H1 (cell line): ENCODE results near the gene FBLIM1. TPM values are rescaled to one million over a fixed set of nuclear protein-coding genes. Genes with fewer than 3 reads are reported as not detected.

Source experiments
- CTCF ChIA-PET: fragments of 300-600 bp; sonication (Branson Sonifier 250); formaldehyde crosslinking; loops from one replicate; lab custom pipeline; 2021; ENCODE audit not compliant: partially characterized antibody; lab: Charles Lee
- POLR2A ChIA-PET: fragments of 300-600 bp; sonication (Branson Sonifier 250); formaldehyde crosslinking; loops from one replicate; lab custom pipeline; 2021; ENCODE audit warnings: inconsistent platforms; ENCODE audit not compliant: partially characterized antibody; lab: Charles Lee
- DNase-seq, 2 experiments: peaks; one replicate each; pipeline versions ENCODE4 v3.0.0 to v3.0.0-alpha.2; 2010 to 2022; ENCODE audit warnings: low spot score in 2 of 2, low read depth in 1 of 2, mixed read lengths in 1 of 2
- FAIRE-seq: peaks from 2 replicates; lab custom pipeline; 2011; peaks lifted over from hg19 to GRCh38; lab: Jason Lieb, UNC
- H2AFZ ChIP-seq: 2 replicates; pipeline ENCODE4 v1.8.1; 2012; ENCODE audit warnings: low read length, inconsistent platforms
- H2AK5ac ChIP-seq: 2 replicates; pipeline ENCODE4 v1.6.1; 2013; ENCODE audit warnings: low read depth, low read length
- H2BK120ac ChIP-seq: replicated peaks from 2 replicates; pipeline ENCODE3; 2013; ENCODE audit warnings: low read depth, low read length, inconsistent platforms
- H2BK12ac ChIP-seq: 2 replicates; pipeline ENCODE4 v1.6.1; 2013; ENCODE audit warnings: low read depth, low read length
- H2BK15ac ChIP-seq: 2 replicates; pipeline ENCODE4 v1.6.1; 2013; ENCODE audit warnings: low read length
- H2BK20ac ChIP-seq: 2 replicates; pipeline ENCODE4 v1.6.1; 2013; ENCODE audit warnings: low read length
- H2BK5ac ChIP-seq: 2 replicates; pipeline ENCODE4 v1.6.1; 2013; ENCODE audit warnings: low read depth, low read length
- H3K14ac ChIP-seq: 2 replicates; pipeline ENCODE4 v1.6.1; 2013; ENCODE audit warnings: inconsistent platforms; ENCODE audit not compliant: insufficient read length
- H3K18ac ChIP-seq: 2 replicates; pipeline ENCODE4 v1.6.1; 2013; ENCODE audit warnings: low read length; ENCODE audit errors: extremely low read depth
- H3K23ac ChIP-seq: 2 replicates; pipeline ENCODE4 v1.6.1; 2013; ENCODE audit warnings: inconsistent platforms; ENCODE audit not compliant: insufficient read length
- H3K23me2 ChIP-seq: 2 replicates; pipeline ENCODE4 v1.6.1; 2013; ENCODE audit warnings: low read depth, low read length
- H3K27ac ChIP-seq: 2 replicates; pipeline ENCODE4 v1.6.1; 2011; ENCODE audit warnings: low read depth, low read length, inconsistent platforms
- H3K27me3 ChIP-seq, 4 experiments: replicated peaks in 1 of 4; 1 replicate in 1 of 4; 2 replicates in 3 of 4; pipeline versions ENCODE4 v1.6.1 to v1.8.1; 2011 to 2013; ENCODE audit warnings: low read length in 3 of 4, mild to moderate bottlenecking in 3 of 4, inconsistent platforms in 2 of 4, mixed read lengths in 2 of 4, moderate library complexity in 1 of 4; ENCODE audit not compliant: control insufficient read depth in 3 of 4, insufficient read depth in 3 of 4; ENCODE audit errors: extremely low read depth in 1 of 4
- H3K36me3 ChIP-seq, 4 experiments: 2 replicates each; pipeline versions ENCODE4 v1.6.1 to v1.8.1; 2011 to 2013; ENCODE audit warnings: mild to moderate bottlenecking in 4 of 4, low read length in 3 of 4, moderate library complexity in 2 of 4, control low read depth in 1 of 4, inconsistent platforms in 1 of 4; ENCODE audit not compliant: insufficient read depth in 4 of 4, control insufficient read depth in 2 of 4
- H3K4ac ChIP-seq: replicated peaks from 2 replicates; pipeline ENCODE3; 2013; ENCODE audit warnings: low read length, low read depth, mixed read lengths, inconsistent platforms; ENCODE audit not compliant: insufficient read length
- H3K4me1 ChIP-seq, 4 experiments: replicated peaks in 1 of 4; 1 replicate in 1 of 4; 2 replicates in 3 of 4; pipeline versions ENCODE4 v1.6.1 to v1.8.1; 2011 to 2013; ENCODE audit warnings: low read length in 3 of 4, inconsistent platforms in 2 of 4, mixed read lengths in 1 of 4; ENCODE audit not compliant: insufficient read depth in 4 of 4, control insufficient read depth in 3 of 4
- H3K4me2 ChIP-seq, 2 experiments: 2 replicates each; pipeline versions ENCODE4 v1.6.1 to v1.8.1; 2011 to 2013; ENCODE audit warnings: low read depth in 2 of 2, low read length in 2 of 2, control low read depth in 1 of 2, inconsistent platforms in 1 of 2, mild to moderate bottlenecking in 1 of 2; ENCODE audit not compliant: insufficient read depth in 1 of 2
- H3K4me3 ChIP-seq, 4 experiments: fragments of 200-600, 300-600 bp in 1 of 4; sonication (generic), shearing (Covaris generic), sonication (Bioruptor Twin) in 1 of 4; 2 replicates each; pipeline versions ENCODE4 v1.5.1 to v1.8.1; 2011 to 2016; ENCODE audit warnings: low read length in 4 of 4, low read depth in 3 of 4, control low read depth in 2 of 4, inconsistent platforms in 2 of 4, mild to moderate bottlenecking in 2 of 4, mixed read lengths in 1 of 4, moderate library complexity in 1 of 4; ENCODE audit not compliant: insufficient read depth in 2 of 4; ENCODE audit errors: extremely low read depth in 1 of 4
- H3K56ac ChIP-seq: replicated peaks from 2 replicates; pipeline ENCODE3; 2013; ENCODE audit warnings: low read depth, mild to moderate bottlenecking, mixed read lengths, low read length, inconsistent platforms; ENCODE audit not compliant: insufficient read length
- H3K79me1 ChIP-seq: 2 replicates; pipeline ENCODE4 v1.6.1; 2013; ENCODE audit warnings: low read depth, low read length, control low read depth
- H3K79me2 ChIP-seq, 2 experiments: 2 replicates each; pipeline versions ENCODE4 v1.6.1 to v1.8.1; 2012 to 2013; ENCODE audit warnings: low read length in 2 of 2, mild to moderate bottlenecking in 2 of 2, inconsistent platforms in 1 of 2; ENCODE audit not compliant: insufficient read depth in 2 of 2, control insufficient read depth in 1 of 2
- H3K9ac ChIP-seq, 4 experiments: replicated peaks in 1 of 4; 1 replicate in 1 of 4; 2 replicates in 3 of 4; pipeline versions ENCODE4 v1.6.1 to v1.8.1; 2011 to 2013; ENCODE audit warnings: low read depth in 3 of 4, low read length in 3 of 4, control low read depth in 2 of 4, mild to moderate bottlenecking in 2 of 4, moderate library complexity in 2 of 4, inconsistent platforms in 1 of 4; ENCODE audit errors: extremely low read depth in 1 of 4
- H3K9me3 ChIP-seq, 2 experiments: 2 replicates each; pipeline versions ENCODE4 v1.6.1 to v1.8.1; 2012 to 2013; ENCODE audit warnings: mild to moderate bottlenecking in 2 of 2, moderate library complexity in 2 of 2, control low read depth in 1 of 2, inconsistent platforms in 1 of 2, low read depth in 1 of 2, low read length in 1 of 2, mixed read lengths in 1 of 2; ENCODE audit not compliant: insufficient read depth in 2 of 2
- H4K20me1 ChIP-seq, 2 experiments: replicated peaks in 1 of 2; 2 replicates each; pipeline versions ENCODE3 to v1.8.1; 2011 to 2013; ENCODE audit warnings: inconsistent platforms in 2 of 2, low read length in 2 of 2, mild to moderate bottlenecking in 1 of 2; ENCODE audit not compliant: insufficient read depth in 2 of 2, control insufficient read depth in 1 of 2
- H4K5ac ChIP-seq: 2 replicates; pipeline ENCODE4 v1.6.1; 2013; ENCODE audit warnings: low read length, low read depth, mixed read lengths, inconsistent platforms; ENCODE audit not compliant: insufficient read length
- H4K8ac ChIP-seq: 2 replicates; pipeline ENCODE4 v1.8.0; 2013; ENCODE audit warnings: mild to moderate bottlenecking, moderate library complexity, low read length, inconsistent platforms; ENCODE audit not compliant: insufficient read depth; ENCODE audit errors: extremely low read depth
- H4K91ac ChIP-seq: replicated peaks from 2 replicates; pipeline ENCODE3; 2013; ENCODE audit warnings: low read length, mixed read lengths, inconsistent platforms; ENCODE audit not compliant: insufficient read length
- BRCA1 ChIP-seq: IDR thresholded peaks from 2 replicates; pipeline ENCODE4 v1.6.1; 2012; ENCODE audit warnings: low read depth, low read length, improper control_type of control experiment
- MAFK ChIP-seq: IDR thresholded peaks from 2 replicates; pipeline ENCODE4 v1.6.1; 2012; ENCODE audit warnings: low read depth, mild to moderate bottlenecking, improper control_type of control experiment, low read length
- WGBS, 2 experiments: shearing (Covaris generic) in 1 of 2; methylation state at CpG; one replicate each; pipeline versions ENCODE4 v1.1.6 to v1.1.7; 2013 to 2015; ENCODE audit warnings: low lambda C conversion rate in 2 of 2, mixed read lengths in 2 of 2, inconsistent platforms in 1 of 2, low coverage in 1 of 2, missing lambda C conversion rate in 1 of 2; ENCODE audit not compliant: insufficient replicate concordance in 2 of 2, insufficient coverage in 1 of 2, insufficient read length in 1 of 2; ENCODE audit errors: extremely low coverage in 1 of 2, missing lambda C conversion rate in 1 of 2; 5-methylcytosine and 5-hydroxymethylcytosine counted together
- polyA plus RNA-seq, 7 experiments: library from polyadenylated mRNA; depleted of rRNA in 3 of 7; stranded (reverse) in 5 of 7; unstranded in 2 of 7; fragments of >200 nt in 5 of 7; fragments of 200-250 nt in 2 of 7; gene quantifications; 1 replicate in 5 of 7; 2 replicates in 1 of 7; 4 replicates in 1 of 7; pipeline versions ENCODE4 v1.2.1 to v1.2.3, GENCODE V29; 2011 to 2013; ENCODE audit warnings: missing spikeins in 2 of 7, mixed read lengths in 2 of 7
- total RNA-seq: library from RNA; stranded (reverse); fragmentation: NEBNext Ultra II Directional; extraction: Animal tissue kit (Norgen Biotek cat#: 25700); gene quantifications from 2 replicates; pipeline ENCODE4 v1.2.1, GENCODE V29; 2021

The FBLIM1 gene
- total and polyA plus RNA-seq, 2 of the 8 experiments (the other 6 are each of a cell fraction or from before 2014, with no cell fraction given): 66.6 to 66.7 TPM

DNA sequence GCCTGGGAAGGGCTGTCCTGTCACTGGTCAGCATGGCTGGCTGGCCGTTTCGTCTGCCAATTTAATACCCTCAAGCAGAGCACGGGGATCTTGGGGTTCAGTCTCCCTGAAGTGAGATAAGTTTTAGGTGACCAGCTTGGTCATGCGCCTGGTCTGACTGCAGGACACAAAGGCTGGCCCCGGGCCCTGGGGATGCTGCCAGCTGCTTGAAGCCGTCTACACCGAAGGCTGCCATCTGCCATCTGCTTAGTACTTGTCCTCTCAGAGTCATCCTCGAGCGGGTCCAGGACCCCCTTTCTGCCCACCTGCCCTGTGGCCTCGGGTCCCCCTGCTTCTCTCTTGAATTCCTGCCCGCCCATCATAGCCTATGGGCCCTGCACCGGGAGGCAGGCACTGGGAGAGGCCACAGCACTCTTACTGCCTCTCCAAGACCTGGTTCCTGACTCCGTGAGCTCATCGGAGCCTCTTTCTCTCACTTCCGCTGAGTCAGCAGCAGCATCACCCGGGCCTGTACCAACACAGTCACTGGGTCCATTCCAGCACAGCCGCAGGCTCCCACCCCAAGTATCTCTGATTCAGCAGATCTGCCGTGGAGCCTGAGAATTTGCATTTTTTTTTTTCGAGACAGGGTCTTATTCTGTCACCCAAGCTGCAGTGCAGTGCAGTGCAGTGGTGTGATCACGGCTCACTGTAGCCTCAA, 7.0 kb downstream of the FBLIM1 start:
- Histone ChIP-seq H3K56ac (no peak overlapping the region), H2BK15ac (no peak overlapping the region), H3K79me1 (peaks cover 13% of the 10 kb centered on the region), H3K4me2 (no peak overlapping the region), H2AK5ac (no peak overlapping the region), H2BK20ac (no peak overlapping the region), H3K79me2 (peaks cover 0 to 31% of the 10 kb centered on the region in 2 experiments; a peak in 2 of 4 replicates), H2BK12ac (no peak overlapping the region), H3K14ac (no peak overlapping the region), H2BK120ac (no peak overlapping the region), H4K5ac (no peak overlapping the region), H2AFZ (no peak overlapping the region), H3K27me3 (no peaks in the 10 kb centered on the region), H3K36me3 (peaks cover 16 to 58% (median 32%) of the 10 kb centered on the region in 4 experiments), H3K18ac (no peak overlapping the region), H3K23ac (no peak overlapping the region), H3K27ac (no peak overlapping the region), H3K4me3 (no peak overlapping the region), H4K91ac (no peak overlapping the region), H2BK5ac (no peak overlapping the region), H4K8ac (no peak overlapping the region), H3K9me3 (no peaks in the 10 kb centered on the region), H3K9ac (no peak overlapping the region), H4K20me1 (peaks cover 10 to 19% of the 10 kb centered on the region in 2 experiments), H3K23me2 (no peaks in the 10 kb centered on the region; the same call in 1 of the 2 replicates), H3K4ac (no peak overlapping the region), H3K4me1 (peaks cover 0 to 5% (median 4%) of the 10 kb centered on the region in 4 experiments; a peak in 5 of 7 replicates)
- FAIRE-seq (no peak), DNase-seq (no peak)
- WGBS, 2 experiments: 91% methylated on average over 20 of the region's 20 CpGs; no CpG with 5 or more reads in 1 of the 2 experiments
- POLR2A ChIA-PET: interaction anchor here (0.6 to 4.9 kb wide), 8 partner anchors 10 to 611 kb away, joined by 3 to 33 read pairs (median 3); no protein-coding TSS in a partner anchor
- CTCF ChIA-PET: interaction anchor here (0.6 kb wide), 3 partner anchors 50 to 434 kb away, joined by 3 to 4 read pairs (median 3); no protein-coding TSS in a partner anchor
- no peak for TF ChIP-seq BRCA1
- peak; percentile 76 for TF ChIP-seq MAFK
